SU-DHL-6 (cell line): ENCODE measurements around the gene PKLR.
"Not testable (repeated sequence)": the region's sequence is repeated elsewhere in the genome, so short reads cannot be mapped to it uniquely, and the experiment has no call there.

Experiments used
- H2AFZ ChIP-seq: fragments of 200-600 bp; sonication (generic); 2 replicates; pipeline ENCODE4 v1.6.1; 2014; ENCODE audit warnings: low read depth, mild to moderate bottlenecking, moderate library complexity, mixed read lengths, antibody characterized with exemption, low read length; ENCODE audit not compliant: severe bottlenecking
- H3F3A ChIP-seq: fragments of 200-600 bp; shearing (Covaris generic); 2 replicates; pipeline ENCODE4 v1.6.0; 2016; ENCODE audit warnings: antibody characterized with exemption, mild to moderate bottlenecking; ENCODE audit not compliant: insufficient read depth
- H3K27ac ChIP-seq: fragments of 200-600 bp; sonication (generic); 2 replicates; pipeline ENCODE4 v1.5.1; 2016; ENCODE audit warnings: low read depth, mild to moderate bottlenecking, low read length, moderate library complexity, mixed read lengths
- H3K27me3 ChIP-seq: fragments of 200-600 bp; sonication (generic), shearing (Covaris generic); 2 replicates; pipeline ENCODE4 v1.6.0; 2014; ENCODE audit warnings: mild to moderate bottlenecking, low read length
- H3K36me3 ChIP-seq: fragments of 200-600 bp; sonication (generic); 2 replicates; pipeline ENCODE4 v1.6.1; 2014; ENCODE audit warnings: mild to moderate bottlenecking, low read length, mixed read lengths
- H3K4me2 ChIP-seq: fragments of 300-600, 200-600 bp; shearing (Covaris generic), sonication (generic); 2 replicates; pipeline ENCODE4 v1.6.0; 2014; ENCODE audit warnings: low read length, low read depth, mild to moderate bottlenecking; ENCODE audit not compliant: poor library complexity, severe bottlenecking
- H3K4me3 ChIP-seq: fragments of 200-600 bp; sonication (generic); 2 replicates; pipeline ENCODE4 v1.5.1; 2014; ENCODE audit warnings: antibody characterized with exemption, low read length, mild to moderate bottlenecking, mixed read lengths; ENCODE audit not compliant: insufficient read depth, poor library complexity, severe bottlenecking
- H3K79me2 ChIP-seq: fragments of 200-600 bp; sonication (generic); 2 replicates; pipeline ENCODE4 v1.6.1; 2014; ENCODE audit warnings: mild to moderate bottlenecking, low read length, moderate library complexity; ENCODE audit not compliant: insufficient read depth
- H3K9ac ChIP-seq: fragments of 200-600 bp; sonication (generic); 2 replicates; pipeline ENCODE4 v1.7.0; 2014; ENCODE audit warnings: mild to moderate bottlenecking, low read length
- H3K9me2 ChIP-seq: fragments of 200-600 bp; sonication (generic); replicated peaks from 2 replicates; pipeline ENCODE4 v1.6.1; 2014; ENCODE audit warnings: low read length; ENCODE audit not compliant: insufficient read depth
- H3K9me3 ChIP-seq: fragments of 200-600 bp; sonication (generic); 2 replicates; pipeline ENCODE4 v1.6.1; 2014; ENCODE audit warnings: low read length, mixed read lengths; ENCODE audit not compliant: insufficient read depth
- H4K20me1 ChIP-seq: fragments of 200-600 bp; sonication (generic); 2 replicates; pipeline ENCODE4 v1.6.1; 2014; ENCODE audit warnings: low read depth, mild to moderate bottlenecking, antibody characterized with exemption, low read length, moderate library complexity, mixed read lengths
- CTCF ChIP-seq: fragments of 200-600 bp; sonication (generic); IDR thresholded peaks from one replicate; pipeline ENCODE4 v1.5.1; 2017; ENCODE audit warnings: antibody characterized with exemption, mild to moderate bottlenecking, low read length, moderate library complexity; ENCODE audit not compliant: insufficient read depth, poor library complexity, severe bottlenecking
- EZH2phosphoT487 ChIP-seq: fragments of 200-600 bp; sonication (generic), shearing (Covaris generic); conservative IDR thresholded peaks from 2 replicates; pipeline ENCODE4 v1.6.1; 2018; ENCODE audit warnings: mild to moderate bottlenecking, antibody characterized with exemption, low read length, moderate library complexity, mixed read lengths

PKLR gene

GRCh38 chr1:155250633-155251449 is 50.4 kb downstream of the PKLR start:
- peak; percentile 99 for TF ChIP-seq CTCF
- TF ChIP-seq EZH2phosphoT487: no peak
- H3K27ac ChIP-seq: peak overlapping the region; percentile 85
- H3F3A ChIP-seq: peaks cover 27% of the 10 kb centered on the region; the same call in 1 of the 2 replicates
- no peaks in the 10 kb centered on the region for H3K9me3 ChIP-seq
- H3K9ac ChIP-seq: peak overlapping the region; percentile 56
- no peaks in the 10 kb centered on the region for H3K9me2 ChIP-seq
- no peaks in the 10 kb centered on the region for H3K27me3 ChIP-seq
- peak overlapping the region; percentile 72 for H3K4me2 ChIP-seq
- no peaks in the 10 kb centered on the region for H4K20me1 ChIP-seq
- peak overlapping the region; percentile 70 for H2AFZ ChIP-seq
- no peaks in the 10 kb centered on the region for H3K36me3 ChIP-seq
- H3K79me2 ChIP-seq: no peaks in the 10 kb centered on the region
- H3K4me3 ChIP-seq: peak overlapping the region; percentile 49

DNA sequence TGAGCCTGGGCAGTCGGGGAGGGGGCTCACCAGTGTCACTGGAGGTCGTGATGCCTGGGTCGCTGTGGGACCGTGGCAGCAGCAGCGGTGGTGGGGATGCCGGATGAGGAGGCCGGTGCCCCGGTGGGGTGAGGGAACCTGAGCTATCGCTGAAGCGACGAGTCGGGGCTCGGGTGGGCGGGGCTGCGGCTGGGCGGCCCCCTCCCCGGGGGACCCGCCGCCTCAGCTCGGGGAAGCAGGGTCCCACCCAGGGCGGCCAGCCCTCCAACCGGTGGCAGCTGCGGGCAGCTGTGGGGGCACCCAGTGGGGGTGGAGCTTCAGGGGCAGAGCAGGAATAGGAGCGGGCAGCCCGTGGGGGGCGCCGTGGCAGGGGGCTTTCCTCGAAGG is 51.0 kb downstream of the PKLR start:
- H3K9ac ChIP-seq: peak overlapping the region; percentile 56
- TF ChIP-seq CTCF: no peak
- no peak for TF ChIP-seq EZH2phosphoT487
- H2AFZ ChIP-seq: peak overlapping the region; percentile 57
- H3K27ac ChIP-seq: peak overlapping the region; percentile 85
- no peaks in the 10 kb centered on the region for H3K79me2 ChIP-seq
- H3K9me3 ChIP-seq: no peaks in the 10 kb centered on the region
- peak overlapping the region; percentile 72 for H3K4me2 ChIP-seq
- no peaks in the 10 kb centered on the region for H3K9me2 ChIP-seq
- H3K27me3 ChIP-seq: no peaks in the 10 kb centered on the region
- H4K20me1 ChIP-seq: no peaks in the 10 kb centered on the region
- peaks cover 28% of the 10 kb centered on the region; the same call in 1 of the 2 replicates for H3F3A ChIP-seq
- H3K36me3 ChIP-seq: no peaks in the 10 kb centered on the region
- peak overlapping the region; percentile 49 for H3K4me3 ChIP-seq

- no peaks in the 10 kb centered on the region for H3K27me3 ChIP-seq
Measured at GRCh38 chr1:155247667-155248553, 53.3 kb downstream of the PKLR start.

GRCh38 chr1:155246796-155247195 is 54.4 kb downstream of the PKLR start:
- H2AFZ ChIP-seq, H3K4me3 ChIP-seq, H3K9me3 ChIP-seq, H3K4me2 ChIP-seq, H3K27me3 ChIP-seq, H3K9me2 ChIP-seq, H4K20me1 ChIP-seq, H3K36me3 ChIP-seq, H3K9ac ChIP-seq, H3K27ac ChIP-seq: not testable (repeated sequence)
- Histone ChIP-seq H3F3A (peaks cover 33% of the 10 kb centered on the region), H3K79me2 (peaks cover 13% of the 10 kb centered on the region; the same call in 1 of the 2 replicates)

More at GRCh38 chr1:155247667-155248553, 53.3 kb downstream of the PKLR start:
- no peaks in the 10 kb centered on the region for H3K36me3 ChIP-seq
- no peaks in the 10 kb centered on the region for H3K9me2 ChIP-seq
- no peaks in the 10 kb centered on the region for H4K20me1 ChIP-seq
- H3K79me2 ChIP-seq: peaks cover 12% of the 10 kb centered on the region; the same call in 1 of the 2 replicates
- no peak overlapping the region for H2AFZ ChIP-seq
- H3F3A ChIP-seq: peaks cover 28% of the 10 kb centered on the region; the same call in 1 of the 2 replicates
- H3K9ac ChIP-seq: no peak overlapping the region
- H3K27ac ChIP-seq: no peak overlapping the region
- H3K9me3 ChIP-seq: no peaks in the 10 kb centered on the region
- no peak for TF ChIP-seq CTCF
- no peak for TF ChIP-seq EZH2phosphoT487
- H3K4me3 ChIP-seq: no peak overlapping the region
- H3K4me2 ChIP-seq: no peak overlapping the region
